ENCODE results near the gene CFC1B.
"Not testable (repeated sequence)": the region's sequence is repeated elsewhere in the genome, so short reads cannot be mapped to it uniquely, and the experiment has no call there.

The CFC1B gene

DNA sequence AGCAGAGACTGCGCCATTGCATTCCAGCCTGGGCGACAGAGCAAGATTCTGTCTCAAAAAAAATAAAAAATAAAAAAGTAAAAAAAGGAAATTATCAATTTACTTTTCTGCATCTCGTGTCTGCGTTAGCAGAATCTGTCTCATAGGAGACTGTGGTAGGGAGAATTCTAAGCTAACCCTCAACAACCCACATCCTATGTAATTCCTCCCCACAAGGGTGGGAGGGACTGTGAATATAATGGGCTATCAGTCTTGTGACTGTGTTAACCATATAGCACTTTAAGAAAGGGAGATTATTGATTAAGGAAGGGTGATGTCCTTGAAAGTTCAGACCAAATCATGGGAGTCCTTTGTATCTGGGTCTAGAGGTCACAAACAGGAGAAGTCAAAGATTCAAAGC lies 45.1 kb downstream of the CFC1B start:
- not testable (repeated sequence) for DNase-seq (ENCODE audit: low read depth in 2 of 2)

DNA sequence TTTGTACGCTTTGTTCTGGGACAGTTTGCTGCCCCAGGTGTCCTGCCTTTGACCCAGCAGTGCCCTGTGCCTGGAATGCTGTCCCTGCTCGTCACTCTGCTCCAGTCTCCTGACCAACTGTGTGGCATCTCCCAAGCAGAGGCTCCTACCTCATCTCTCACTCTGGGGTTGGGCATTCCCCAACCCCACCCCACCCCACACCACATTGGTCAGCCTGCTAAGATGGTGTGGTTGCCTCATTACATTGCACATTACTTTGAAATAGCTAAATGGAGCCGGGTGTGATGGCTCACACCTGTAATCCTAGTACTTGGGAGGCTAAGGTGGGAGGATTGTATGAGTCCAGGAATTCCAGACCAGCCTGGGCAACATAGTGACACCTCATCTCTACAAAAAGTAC lies 50.9 kb downstream of the CFC1B start:
- DNase-seq (ENCODE audit: low read depth in 2 of 2) = not testable (repeated sequence)

DNA sequence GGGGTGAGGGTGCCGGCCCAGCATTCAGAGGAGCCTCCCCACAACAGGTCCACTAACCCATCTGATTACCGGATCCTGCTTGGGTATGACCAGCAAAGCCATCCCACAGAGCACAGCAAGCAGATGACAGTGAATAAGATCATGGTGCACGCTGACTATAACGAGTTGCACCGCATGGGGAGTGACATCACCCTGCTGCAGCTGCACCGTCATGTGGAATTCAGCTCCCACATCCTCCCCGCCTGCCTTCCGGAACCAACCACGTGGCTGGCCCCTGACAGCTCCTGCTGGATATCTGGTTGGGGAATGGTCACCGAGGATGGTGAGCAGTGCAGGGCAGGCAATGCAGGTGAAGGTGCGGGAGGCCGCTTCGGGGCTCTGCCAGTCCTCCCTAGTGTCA lies 53.2 kb downstream of the CFC1B start:
- DNase-seq (ENCODE audit: low read depth in 2 of 2) = not testable (repeated sequence)

DNA sequence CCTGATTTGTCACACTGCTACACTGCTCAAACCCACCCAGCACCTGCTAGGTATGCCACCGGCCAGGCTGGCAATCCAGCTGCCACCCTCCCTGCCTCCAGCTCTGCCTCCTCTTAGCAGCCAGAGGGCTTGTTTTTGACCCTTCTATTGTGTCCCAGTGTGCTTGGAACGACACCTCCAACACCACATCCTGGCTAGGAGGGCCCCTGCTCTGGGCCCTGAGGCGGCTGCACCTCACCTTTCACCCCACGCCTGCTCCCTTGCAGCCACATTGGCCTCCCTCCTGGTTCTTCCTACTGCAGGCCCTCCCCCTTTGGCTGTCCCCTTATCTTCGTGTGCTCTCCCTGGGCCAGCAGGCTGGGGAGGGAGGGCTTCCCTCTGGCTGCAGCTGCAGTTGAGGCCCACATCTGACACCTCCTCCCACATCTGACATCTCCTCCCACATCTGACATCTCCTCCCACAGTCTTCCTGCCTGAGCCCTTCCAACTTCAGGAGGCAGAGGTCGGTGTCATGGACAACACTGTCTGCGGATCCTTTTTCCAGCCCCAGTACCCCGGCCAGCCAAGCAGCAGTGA lies 55.3 kb downstream of the CFC1B start:
- DNase-seq (ENCODE audit: low read depth in 2 of 2) = not testable (repeated sequence)

DNA sequence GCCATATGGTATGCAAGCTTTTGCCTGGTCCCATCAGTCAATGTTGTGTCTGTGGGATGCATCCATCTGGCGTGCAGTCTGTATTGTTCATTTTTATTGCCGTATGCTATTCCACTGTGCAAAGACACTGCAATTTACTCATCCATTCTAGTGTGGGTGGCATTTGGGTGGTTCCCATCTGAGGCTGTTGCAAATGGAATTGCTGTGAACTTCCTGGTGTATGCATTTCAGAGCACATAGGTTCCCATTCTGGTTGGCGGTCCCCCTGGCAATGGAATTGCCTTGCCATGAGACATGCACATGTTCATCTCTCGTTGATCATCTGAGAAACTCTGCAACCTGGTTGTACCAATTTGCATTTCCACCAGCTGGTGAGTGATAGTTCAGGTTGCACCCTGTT lies 56.5 kb downstream of the CFC1B start:
- DNase-seq (ENCODE audit: low read depth in 2 of 2) = not testable (repeated sequence)

Measured in stimulated activated CD4-positive, alpha-beta T cell treated with anti-CD3 and anti-CD28 coated beads, Interleukin-12 subunit alpha, Interleukin-12 subunit beta, amount 100 ng/mL, for 24 hours (primary cell).